Nucleus accumbens (tissue), 56 donors: ENCODE results near the gene STAU1.

Source experiments
- DNase-seq, 56 donors: peaks; one replicate each; lab custom pipeline; 2025; lab: John Stamatoyannopoulos, UW

The STAU1 gene, protein sequence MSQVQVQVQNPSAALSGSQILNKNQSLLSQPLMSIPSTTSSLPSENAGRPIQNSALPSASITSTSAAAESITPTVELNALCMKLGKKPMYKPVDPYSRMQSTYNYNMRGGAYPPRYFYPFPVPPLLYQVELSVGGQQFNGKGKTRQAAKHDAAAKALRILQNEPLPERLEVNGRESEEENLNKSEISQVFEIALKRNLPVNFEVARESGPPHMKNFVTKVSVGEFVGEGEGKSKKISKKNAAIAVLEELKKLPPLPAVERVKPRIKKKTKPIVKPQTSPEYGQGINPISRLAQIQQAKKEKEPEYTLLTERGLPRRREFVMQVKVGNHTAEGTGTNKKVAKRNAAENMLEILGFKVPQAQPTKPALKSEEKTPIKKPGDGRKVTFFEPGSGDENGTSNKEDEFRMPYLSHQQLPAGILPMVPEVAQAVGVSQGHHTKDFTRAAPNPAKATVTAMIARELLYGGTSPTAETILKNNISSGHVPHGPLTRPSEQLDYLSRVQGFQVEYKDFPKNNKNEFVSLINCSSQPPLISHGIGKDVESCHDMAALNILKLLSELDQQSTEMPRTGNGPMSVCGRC

DNA sequence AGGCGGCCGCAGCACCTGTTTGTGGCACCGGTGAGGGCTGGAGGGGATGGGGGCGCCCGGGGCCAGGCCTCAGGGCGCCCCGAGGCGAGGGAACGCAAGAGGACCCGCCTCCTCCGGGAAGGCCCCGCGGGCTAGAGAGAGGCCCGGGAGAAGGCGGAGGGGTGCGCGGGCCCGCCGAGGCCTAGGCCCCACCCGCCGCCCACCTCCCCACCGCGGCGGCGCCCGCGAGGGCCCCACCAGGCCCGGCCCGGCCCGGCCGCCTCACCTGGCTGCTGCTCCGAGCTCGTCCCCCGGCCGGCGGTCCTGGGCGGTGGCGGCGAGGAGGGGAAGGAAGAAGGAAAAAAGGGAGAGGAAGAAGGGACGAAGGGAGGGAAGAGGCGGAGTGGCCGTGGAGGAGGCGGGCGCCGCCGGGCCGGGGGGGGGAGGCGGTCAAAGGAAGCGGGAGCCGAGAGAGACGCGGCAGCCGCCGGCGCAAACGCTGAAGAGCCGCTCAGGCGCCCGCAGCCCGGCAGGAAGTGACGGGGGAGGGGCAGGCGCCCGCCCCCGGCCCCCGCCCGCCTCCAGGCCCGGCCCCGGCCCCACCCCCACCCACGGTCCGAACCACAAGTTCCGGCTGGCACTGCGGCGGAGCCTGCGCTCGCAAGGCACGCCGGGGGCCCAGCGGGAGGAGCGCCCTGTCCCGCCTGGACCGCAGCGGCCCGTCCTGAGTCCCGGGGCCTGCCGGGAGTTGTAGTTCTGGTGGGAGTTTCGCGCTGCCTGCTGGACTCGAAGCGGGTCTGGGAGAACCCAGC is at the start of gene STAU1:
STAU1 (minus strand) TSS at position 484 of the 791 bp plus-strand sequence. CDS start 22,133 bp downstream, outside the sequence.
- DNase-seq: peak; percentile 56 to 98 (median 92)

DNA sequence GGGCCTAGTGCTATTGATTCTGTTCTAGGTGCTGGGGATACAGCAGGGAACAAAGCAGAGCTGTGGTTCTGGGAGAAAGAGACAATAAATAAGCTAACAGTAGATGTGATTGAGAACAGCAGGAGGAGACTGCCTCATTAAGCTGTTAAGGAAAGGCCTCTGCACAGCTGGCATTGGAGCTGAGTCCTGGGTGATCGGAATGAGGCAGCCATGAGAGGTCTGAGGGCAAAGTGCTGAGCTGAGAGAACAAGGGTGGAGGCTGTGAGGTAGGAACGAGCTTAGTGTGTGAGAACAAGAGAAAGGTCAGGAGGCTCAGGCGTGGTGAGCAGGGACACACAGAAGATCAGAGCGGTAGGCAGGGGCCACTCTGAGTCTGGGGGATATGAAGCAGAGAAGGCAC is 49.4 kb upstream of the STAU1 start:
- no peak for DNase-seq

DNA sequence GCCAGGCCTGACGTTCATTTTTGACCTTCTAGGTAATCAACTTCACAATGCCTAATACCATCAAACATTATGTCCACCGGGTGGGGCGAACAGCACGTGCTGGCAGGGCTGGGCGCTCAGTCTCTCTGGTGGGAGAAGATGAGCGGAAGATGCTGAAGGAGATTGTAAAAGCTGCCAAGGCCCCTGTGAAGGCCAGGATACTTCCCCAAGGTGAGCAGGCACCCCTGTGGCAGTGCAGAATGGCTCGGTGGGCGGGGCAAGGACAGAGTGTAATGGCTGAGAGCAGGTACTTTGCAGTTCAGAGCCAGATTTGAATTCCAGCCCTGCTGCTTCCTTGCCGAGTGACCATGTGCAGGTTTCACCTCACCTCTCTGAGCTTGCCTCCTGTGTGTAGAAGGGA is 48.2 kb upstream of the STAU1 start:
- no peak for DNase-seq

DNA sequence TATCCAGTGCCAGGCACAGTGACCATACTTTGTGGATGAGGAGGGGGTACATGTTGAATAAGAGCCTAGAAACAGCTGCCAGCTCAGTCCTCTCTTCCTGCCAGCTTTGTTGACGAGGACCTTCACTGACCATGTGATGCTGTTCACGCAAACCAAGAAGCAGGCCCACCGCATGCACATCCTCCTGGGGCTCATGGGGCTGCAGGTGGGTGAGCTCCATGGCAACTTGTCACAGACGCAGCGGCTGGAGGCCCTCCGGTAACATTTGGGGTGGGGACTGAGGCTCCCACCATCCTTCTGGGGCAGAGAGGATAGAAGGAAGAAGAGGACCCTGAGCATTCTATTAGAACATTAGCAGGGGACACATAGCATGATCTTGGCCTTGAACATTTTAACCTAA is 46.7 kb upstream of the STAU1 start:
- no peak for DNase-seq

DNA sequence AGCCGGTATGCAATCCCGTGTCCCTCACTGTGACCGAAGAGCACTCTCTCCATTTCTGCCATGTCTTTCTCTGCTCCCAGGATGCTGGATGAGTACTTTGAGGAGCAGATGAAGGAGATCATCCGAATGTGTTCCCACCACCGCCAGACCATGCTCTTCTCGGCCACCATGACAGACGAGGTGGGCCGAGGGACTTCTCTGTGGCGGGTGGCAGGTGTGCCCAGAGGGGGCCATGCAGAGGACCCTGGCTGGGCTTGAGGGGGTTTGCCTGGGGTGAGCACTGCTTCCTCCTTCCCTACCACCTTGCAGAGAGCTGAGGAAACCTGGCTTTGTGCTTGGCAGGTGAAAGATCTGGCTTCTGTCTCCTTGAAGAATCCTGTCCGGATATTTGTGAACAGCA is 45.1 kb upstream of the STAU1 start:
- DNase-seq: no peak

DNA sequence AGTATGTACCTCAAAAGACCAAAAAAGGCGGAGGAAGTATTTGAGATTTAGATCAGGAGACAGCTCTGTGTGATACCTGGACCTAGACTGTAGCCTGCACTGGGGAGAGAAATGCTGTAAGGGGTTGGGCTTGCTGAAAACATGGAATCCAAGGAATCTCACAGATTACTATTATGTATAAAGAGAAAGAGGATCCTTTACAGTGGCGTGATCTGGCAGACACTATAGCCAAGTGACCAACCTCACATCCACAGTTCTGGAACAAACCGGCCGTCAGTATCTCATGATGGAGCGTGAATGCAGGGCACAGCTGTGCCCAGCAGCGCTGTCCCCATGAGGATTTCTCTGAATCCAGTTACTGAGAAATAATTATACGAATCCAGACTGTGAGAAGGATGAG is 43.3 kb upstream of the STAU1 start:
- DNase-seq: no peak

DNA sequence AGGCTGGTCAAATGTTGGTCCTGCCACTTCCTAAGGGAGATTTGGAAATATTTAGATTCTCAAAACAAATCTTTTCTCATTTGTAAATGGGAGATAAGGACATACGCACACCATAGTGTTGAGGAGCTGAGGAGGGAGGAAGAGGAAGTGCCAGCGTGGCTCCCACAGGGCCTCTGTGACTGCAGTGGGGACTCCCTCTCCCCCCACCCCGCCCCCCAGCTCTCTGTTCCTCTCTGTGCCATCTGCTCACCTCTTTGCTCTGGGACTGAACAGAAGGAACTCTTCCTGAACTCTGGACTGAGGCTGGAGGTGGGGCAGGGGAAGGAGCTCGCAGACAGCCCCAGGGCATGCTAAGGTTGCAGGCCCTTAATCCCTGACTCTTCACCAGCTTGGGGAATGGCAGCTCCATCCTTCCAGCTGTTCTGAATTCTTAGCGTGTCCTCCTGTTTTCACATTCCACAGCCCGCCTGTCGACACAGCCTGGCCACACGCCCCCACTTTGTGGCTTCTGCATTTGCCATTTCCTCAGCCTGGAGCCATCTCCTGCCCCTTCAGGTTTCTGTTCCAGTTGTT is 42.5 kb upstream of the STAU1 start:
- DNase-seq: peak in 14 of 56 donors; percentile 2 to 45 (median 8)

DNA sequence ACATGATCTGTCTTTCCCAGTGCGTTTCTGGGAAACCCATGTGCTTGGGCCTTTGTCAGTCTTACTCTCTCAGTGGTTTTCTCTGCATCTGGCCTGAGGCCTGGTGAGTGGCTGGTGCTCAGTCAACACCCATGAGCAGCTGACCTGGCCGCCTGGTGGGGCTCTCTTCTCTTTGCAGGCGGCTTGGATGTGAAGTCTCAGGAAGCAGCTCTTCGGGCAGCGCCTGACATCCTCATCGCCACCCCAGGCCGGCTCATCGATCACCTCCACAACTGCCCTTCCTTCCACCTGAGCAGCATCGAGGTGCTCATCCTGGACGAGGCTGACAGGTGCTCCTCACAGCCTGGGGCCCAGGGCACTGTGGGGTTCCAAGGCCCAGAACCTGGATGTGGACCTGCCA is 41.9 kb upstream of the STAU1 start:
- no peak for DNase-seq

DNA sequence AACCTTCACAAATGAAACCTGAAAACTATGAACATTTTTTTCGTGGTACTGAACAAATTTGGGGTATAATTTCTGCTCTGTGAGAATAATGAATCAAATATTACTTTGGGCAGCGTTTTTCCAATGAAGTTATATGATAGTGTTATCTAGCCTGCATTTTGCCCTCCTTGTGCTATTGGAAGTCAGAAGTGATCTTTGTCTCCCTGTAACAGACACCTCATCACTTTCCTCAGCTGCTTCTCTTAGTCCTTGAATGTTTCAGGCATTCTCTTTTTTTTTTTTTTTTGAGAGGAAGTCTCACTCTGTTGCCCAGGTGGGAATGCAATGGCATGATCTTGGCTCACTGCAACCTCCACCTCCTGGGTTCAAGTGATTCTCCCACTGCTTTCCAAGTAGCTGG is 41.2 kb upstream of the STAU1 start:
- no peak for DNase-seq

DNA sequence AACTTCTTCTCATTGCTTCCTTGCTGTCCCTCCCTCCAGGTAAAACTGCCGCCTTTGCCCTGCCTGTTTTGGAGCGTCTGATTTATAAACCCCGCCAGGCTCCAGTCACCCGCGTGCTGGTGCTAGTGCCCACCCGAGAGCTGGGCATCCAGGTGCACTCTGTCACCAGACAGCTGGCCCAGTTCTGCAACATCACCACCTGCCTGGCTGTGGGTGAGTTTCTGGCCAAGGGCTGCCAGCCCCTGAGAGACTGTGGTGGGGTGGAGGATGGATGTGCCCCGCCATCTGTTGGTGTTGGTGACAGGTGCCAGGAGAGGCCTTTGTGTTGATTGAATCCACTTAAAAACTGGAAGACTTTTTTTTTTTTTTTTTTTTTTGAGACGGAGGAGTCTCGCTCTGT is 40.5 kb upstream of the STAU1 start:
- no peak for DNase-seq

DNA sequence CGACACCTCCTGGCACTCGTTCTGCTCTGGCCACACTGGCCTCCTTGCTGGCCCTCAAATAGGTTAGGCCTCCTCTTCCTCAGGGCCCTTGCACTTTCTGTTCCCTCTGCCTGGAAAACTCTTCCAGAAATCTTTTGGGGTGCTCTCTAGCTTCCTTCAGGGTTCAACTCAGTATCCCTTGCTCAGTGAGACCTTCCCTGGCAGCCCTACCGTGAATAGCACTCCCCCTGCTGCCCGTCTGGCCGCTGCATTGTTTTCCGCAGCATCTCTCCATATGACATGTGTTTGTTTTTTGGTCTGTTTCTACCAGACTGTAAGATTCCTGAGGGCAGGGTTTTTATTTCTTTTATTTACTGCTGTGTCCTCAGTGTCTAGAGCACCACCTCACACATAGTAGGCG is 37.8 kb upstream of the STAU1 start:
- DNase-seq: no peak

DNA sequence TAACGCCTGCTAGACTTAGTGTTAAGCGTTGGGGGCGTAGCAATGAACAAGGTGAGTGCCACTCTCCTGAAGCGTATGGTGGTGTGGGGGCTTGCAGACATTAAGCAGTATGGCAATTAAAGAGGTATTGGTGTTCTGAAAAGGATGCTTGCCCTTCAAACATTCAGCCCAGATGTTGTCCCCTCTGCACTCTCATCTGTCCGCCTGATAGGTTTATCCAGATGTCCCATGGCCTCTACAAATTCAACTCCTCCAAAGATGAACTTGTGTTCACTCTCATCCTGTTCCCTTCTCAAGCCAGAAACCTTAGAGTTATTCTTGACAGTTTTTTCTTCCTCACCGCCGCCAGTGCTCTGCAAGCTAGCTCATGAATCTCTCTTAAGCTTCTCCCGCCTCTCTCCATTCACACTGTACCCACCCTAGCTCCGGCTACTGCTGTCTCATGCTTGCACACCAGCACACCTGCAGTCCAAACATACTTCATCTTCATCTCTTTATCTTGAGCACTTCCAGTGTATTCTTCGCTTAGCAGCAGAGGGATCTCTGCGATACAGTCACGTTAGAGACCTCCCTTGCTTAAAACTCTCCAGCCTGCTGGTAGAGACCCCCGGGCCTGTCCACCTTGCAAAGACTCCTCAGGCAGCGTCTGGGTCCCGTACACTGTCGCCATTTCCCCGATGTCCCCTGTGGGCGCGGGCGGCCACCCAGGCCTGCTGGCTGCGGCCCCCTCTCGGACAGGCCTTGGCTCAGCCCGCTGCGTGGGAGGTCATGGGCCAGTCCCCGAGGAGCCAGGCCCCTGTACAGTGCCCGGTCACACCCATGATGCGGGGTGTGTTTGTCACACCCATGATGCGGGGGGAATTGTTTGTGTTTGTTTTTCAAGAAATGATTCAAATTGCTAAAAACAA is 32.0 kb upstream of the STAU1 start:
- no peak for DNase-seq

DNA sequence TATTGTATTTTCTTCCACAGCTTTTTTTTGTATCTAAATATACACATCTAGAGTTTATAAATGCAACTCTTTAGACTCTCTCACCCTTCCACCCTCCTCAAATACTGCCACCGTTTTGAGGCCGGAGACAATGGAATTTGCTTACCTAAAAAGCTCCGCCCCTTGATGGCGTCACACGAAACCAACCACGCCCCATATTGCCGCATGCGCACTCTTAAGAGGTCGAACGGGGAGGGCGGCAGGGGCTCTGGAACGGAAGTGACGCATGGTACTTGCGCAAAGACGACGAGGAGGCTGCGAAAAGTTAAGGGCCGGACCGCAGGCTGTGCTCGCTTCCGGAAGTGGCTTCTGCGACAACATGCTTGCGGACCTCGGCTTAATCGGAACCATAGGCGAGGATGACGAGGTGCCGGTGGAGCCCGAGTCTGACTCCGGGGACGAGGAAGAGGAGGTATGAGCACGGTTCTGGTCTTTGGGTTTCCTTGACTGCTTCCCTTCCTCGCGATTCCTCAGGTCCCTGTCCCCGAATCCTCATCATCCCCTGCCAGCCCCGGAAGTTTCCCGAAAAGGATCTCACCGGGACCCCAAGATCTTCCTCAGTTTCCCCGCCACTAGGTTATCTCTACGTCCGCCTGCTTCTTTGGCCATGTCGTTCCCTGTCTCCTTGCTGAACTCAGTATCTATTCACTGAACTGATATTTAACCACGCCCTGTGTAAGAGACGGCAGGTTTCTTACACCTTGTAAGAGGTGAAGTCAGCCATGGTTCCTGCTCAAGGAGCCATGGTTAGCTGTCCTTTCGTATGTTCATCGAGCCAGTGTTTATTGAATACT is 31.2 kb upstream of the STAU1 start, which contains the start of gene DDX27:
DDX27 (plus strand) TSS at position 326 of the 833 bp plus-strand sequence; CDS start at position 359, 33 bp downstream.
- DNase-seq: peak; percentile 87 to 99 (median 96)

DNA sequence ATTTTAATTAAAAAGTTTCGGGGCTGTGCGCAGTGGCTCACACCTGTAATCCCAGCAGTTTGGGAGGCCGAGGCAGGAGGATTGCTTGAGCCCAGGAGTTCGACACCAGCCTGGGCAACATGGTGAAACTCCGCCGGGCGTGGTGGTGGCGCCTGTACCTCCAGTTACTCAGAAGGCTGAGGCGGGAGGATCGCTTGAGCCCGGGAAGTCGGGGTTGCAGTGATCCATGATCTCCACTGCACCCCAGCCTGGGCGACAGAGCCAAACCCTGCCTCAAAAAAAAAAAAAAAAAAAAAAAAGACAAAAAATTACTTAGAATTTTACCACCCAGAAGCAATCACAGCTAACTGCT is 30.6 kb upstream of the STAU1 start:
- DNase-seq: peak in 9 of 56 donors; percentile 3 to 28 (median 10)

DNA sequence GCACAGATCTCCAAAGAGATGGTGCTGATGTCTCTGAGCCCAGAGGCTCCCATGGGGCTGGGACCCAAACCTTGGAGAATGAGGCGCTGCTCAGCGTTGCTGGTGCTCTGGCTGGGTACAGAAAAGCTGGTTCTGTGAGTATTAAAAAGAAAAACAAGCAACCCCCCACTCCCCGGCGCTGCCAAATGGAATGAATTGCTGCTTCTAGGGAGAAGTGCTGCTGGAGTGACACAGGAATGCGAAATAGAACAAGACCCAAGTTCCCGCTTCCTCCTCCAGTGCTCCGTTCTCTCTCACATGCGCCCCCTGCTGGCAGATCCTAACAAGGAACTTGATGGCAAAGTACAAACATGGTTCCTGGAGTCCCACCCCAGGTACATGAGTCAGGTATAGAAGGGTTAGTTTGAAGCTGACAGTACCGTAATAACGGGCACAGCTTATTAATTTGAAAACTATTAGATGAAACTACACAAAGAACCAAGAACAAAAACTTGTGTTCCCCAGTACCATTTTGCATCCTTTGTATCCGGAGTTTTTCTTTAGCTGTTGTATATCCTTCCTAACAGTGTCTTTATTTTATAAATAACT is 29.0 kb upstream of the STAU1 start:
- DNase-seq: peak in 55 of 56 donors; percentile 46 to 97 (median 80)

DNA sequence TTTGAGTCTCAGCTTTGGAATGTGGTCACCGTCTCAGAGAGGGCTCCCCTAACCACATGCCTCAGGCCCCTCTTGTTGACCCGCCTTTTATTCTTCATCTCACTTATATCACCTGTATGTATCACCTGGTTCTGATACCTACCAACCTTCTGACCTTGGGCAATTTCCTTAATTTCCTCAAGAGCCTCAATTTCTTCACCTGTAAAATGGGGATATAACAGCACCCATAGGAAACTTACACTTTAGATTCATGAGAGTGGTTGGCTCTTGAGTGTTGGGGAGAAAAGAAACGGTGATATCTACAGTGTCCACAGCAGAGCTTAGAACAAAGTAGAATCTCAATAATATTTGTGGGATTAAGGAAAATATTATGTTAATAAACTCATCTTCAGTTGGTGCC is 27.1 kb upstream of the STAU1 start:
- no peak for DNase-seq

DNA sequence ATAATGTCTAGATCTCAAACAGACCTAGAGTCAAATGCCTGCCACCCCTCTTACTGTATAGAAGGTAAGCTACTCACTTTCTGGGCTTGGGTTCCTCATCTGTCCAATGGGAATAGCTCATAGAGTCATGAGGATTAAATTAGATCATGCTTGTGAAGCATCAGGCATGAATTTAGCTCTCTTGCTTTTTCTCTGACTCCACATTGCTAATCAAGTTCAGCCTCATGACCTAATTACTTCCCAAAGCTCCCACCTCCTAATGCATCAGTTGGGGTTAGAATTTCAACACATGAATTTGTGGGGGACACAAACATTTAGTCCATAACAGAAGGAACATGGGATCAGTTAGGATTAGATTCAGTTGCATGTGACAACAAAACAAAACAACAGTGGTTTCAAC is 26.4 kb upstream of the STAU1 start:
- no peak for DNase-seq

DNA sequence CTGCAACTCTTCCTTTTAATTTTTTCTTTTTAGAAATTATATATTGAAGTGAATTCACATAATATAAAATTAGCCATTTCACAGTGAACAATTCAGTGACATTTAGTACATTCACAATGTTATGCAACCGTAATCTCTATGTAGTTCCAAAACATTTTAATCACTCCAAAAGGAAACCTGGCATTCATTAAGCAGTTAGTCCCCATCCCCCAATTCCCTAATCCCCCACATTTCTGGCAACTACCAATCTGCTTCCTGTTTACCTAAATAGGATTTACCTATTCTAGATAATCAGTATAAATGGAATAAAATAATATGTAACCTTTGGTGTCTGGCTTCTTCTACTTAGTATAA is 22.6 kb upstream of the STAU1 start:
- no peak for DNase-seq
